Central memory CD8-positive, alpha-beta T cell (primary cell): Measurements from ENCODE around the gene CPNE4.

ENCODE experiments used
- ATAC-seq: fragments of 150-1000 bp; cut with Tn5 transposase; replicated peaks from 2 replicates; pipeline ENCODE4 v1.10.0; 2022; ENCODE audit warnings: mild to moderate bottlenecking, moderate FRiP score, moderate number of reproducible peaks; ENCODE audit not compliant: poor library complexity, severe bottlenecking; ENCODE audit errors: extremely low read depth
- DNase-seq, 2 donors: peaks; one replicate each; pipeline ENCODE4 v3.0.0; 2021; ENCODE audit warnings: low spot score in 2 of 2
- H3K27ac Mint-ChIP-seq: one replicate; pipeline ENCODE4 v1.8.0; 2022; ENCODE audit warnings: low read depth, mild to moderate bottlenecking, moderate library complexity, mixed read lengths
- H3K27me3 Mint-ChIP-seq: one replicate; pipeline ENCODE4 v1.8.0; 2022; ENCODE audit warnings: mixed read lengths
- H3K36me3 Mint-ChIP-seq: one replicate; pipeline ENCODE4 v1.8.0; 2022; ENCODE audit warnings: mild to moderate bottlenecking, moderate library complexity, mixed read lengths; ENCODE audit not compliant: insufficient read depth
- H3K4me1 Mint-ChIP-seq: one replicate; pipeline ENCODE4 v1.8.0; 2022; ENCODE audit warnings: mixed read lengths
- H3K4me3 Mint-ChIP-seq: one replicate; pipeline ENCODE4 v1.8.0; 2022; ENCODE audit warnings: mild to moderate bottlenecking, moderate library complexity, mixed read lengths
- H3K9me3 Mint-ChIP-seq: one replicate; pipeline ENCODE4 v1.8.0; 2022; ENCODE audit warnings: mixed read lengths

Gene CPNE4

DNA sequence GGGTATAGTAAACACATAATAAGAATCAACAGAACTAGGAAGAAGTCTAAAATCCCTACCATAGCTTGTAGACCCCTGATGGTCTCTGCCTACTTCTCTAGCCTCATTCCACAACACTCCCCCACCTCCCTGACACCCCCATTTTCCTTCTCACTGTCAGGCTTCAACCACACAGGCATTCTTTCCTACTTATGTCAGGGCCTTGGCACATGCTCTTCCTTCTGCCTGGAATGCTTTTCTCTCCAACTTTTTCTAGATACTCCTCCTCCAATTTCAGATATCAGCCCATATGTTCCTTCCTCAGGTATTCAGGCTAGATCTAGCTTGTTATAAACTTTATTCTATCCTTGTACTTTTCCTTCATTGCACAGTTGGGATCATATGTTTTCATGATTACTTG lies 426.1 kb downstream of the CPNE4 start:
- ATAC-seq = no peak
- H3K27me3 Mint-ChIP-seq = peaks cover 10% of the 10 kb centered on the region
- H3K4me3 Mint-ChIP-seq = no peak overlapping the region
- H3K36me3 Mint-ChIP-seq = no peaks in the 10 kb centered on the region
- H3K27ac Mint-ChIP-seq = no peak overlapping the region
- H3K9me3 Mint-ChIP-seq = no peaks in the 10 kb centered on the region
- H3K4me1 Mint-ChIP-seq = no peaks in the 10 kb centered on the region
- DNase-seq = no peak

- Mint-ChIP-seq H3K9me3 (no peaks in the 10 kb centered on the region), H3K27me3 (peaks cover 10% of the 10 kb centered on the region)
Measured at GRCh38 chr3:131608296-131608695, 426.5 kb downstream of the CPNE4 start.

DNA sequence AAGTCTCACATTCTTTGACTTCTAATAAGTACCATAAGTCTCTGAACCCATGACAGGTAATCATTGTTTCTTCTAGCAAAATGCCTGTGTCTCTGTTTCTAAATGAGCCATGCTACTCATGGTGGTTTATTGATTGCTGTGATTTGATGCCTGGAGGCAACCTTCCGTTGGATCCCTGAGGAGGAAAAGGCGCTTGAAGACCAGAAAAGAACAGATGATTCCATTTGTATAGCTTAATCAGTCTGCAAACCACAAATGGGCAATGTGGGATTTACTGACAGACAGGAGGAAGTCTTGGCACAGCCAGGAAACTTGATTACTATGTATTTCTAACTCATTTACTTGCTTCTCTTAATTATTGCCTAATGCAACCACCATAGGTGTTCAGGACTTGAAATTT lies 428.9 kb downstream of the CPNE4 start:
- DNase-seq (no peak), ATAC-seq (no peak)
- no peaks in the 10 kb centered on the region for H3K36me3 Mint-ChIP-seq
- H3K4me3 Mint-ChIP-seq = no peak overlapping the region
- H3K27me3 Mint-ChIP-seq = peaks cover 18% of the 10 kb centered on the region
- no peaks in the 10 kb centered on the region for H3K4me1 Mint-ChIP-seq
- no peak overlapping the region for H3K27ac Mint-ChIP-seq
- H3K9me3 Mint-ChIP-seq = no peaks in the 10 kb centered on the region

More at GRCh38 chr3:131608296-131608695, 426.5 kb downstream of the CPNE4 start:
- Mint-ChIP-seq H3K4me1 (no peaks in the 10 kb centered on the region), H3K27ac (no peak overlapping the region), H3K36me3 (no peaks in the 10 kb centered on the region), H3K4me3 (no peak overlapping the region)
- DNase-seq = no peak
- ATAC-seq = no peak

DNA sequence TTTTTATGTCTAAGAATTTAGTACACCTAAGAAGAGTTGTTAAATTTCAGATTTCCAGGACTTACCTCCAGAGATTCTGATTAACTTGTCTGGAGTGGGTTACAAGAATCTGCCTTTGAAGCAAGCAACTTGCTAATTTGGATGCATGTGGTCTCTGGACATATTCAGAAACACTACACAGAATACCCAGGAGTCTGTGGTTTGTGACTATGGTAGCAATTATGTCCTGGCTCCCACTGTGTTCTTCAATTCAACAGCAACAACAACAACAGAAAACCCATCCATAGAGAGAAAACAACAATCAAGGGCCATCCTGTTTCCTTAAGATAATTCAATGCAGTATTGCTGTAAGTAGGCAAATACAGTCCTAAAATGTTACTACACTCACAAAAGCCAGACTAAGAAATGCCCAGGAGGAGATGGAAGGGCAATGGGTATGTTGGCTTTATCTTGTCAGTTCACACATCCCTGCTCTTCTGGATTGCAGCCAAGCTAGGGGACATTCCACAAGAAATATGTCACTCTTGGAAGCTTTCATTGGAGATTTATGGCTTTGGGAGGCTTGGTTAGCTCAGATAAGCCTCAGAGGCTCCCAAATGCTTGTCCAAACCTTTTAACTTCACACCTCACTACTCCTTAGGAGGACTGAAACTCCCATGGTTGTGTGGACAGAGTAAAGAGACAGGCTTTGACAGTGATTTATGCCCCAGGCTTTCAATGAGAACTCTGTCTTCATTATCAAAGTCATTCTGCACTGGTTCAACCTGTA lies 432.6 kb downstream of the CPNE4 start:
- Mint-ChIP-seq H3K4me3 (no peak overlapping the region), H3K9me3 (no peaks in the 10 kb centered on the region), H3K27me3 (peaks cover 23% of the 10 kb centered on the region), H3K4me1 (no peaks in the 10 kb centered on the region), H3K27ac (no peak overlapping the region), H3K36me3 (no peaks in the 10 kb centered on the region)
- DNase-seq (no peak), ATAC-seq (no peak)

GRCh38 chr3:131597816-131598215 lies 437.0 kb downstream of the CPNE4 start:
- Mint-ChIP-seq H3K27me3 (peaks cover 41% of the 10 kb centered on the region), H3K4me3 (no peak overlapping the region), H3K9me3 (no peaks in the 10 kb centered on the region), H3K4me1 (no peaks in the 10 kb centered on the region), H3K36me3 (no peaks in the 10 kb centered on the region), H3K27ac (no peak overlapping the region)
- no peak for DNase-seq
- ATAC-seq = no peak

DNA sequence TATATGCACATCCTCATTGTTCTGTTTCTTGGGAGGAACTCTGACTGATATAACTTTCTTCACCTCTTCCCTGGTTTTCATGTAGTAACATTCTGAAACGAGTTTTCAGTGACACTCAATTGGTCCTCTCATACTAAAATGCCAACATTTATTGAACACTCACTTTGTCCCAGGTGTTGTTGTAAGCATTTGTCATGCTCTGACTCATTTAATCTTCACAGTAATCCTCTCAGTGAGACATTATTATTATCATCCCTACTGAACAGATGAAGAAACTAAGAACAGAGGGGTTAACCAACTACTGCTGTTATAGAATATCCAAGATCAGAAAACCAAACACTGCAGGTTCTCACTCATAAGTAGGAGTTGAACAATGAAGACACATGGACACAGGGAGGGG lies 437.9 kb downstream of the CPNE4 start:
- Mint-ChIP-seq H3K9me3 (no peaks in the 10 kb centered on the region), H3K4me3 (no peak overlapping the region), H3K4me1 (no peaks in the 10 kb centered on the region), H3K27ac (no peak overlapping the region), H3K36me3 (no peaks in the 10 kb centered on the region), H3K27me3 (peaks cover 36% of the 10 kb centered on the region)
- ATAC-seq = no peak
- DNase-seq = no peak

DNA sequence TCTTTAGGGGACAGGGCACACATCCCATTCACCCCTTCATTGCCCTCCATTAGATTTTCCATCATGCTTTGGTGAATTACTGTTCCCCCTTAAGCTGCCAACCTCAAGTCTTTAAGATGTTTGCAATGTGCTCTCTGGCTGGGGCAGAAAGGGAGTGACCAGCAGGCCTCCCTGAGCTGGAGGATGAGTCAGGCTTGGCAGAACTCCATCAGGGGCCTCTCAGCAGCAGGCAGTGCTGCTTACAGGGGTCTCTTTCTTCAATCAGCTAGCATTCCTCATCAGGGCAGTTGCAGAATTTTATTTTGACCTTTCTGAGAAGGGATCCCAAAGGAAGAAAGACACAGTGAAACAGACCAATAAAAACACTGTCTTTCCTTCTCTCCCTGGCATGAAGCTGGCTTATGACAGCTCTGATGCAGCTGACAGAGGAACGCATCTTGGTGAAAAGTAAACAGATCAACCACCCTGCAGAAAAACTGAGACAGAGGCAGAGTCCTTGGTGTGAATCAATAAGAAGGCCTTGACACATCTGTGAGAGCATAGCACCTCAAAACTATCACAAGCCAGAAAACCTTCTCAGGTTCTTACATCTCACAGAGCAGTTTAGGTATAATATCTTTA lies 443.3 kb downstream of the CPNE4 start:
- DNase-seq = no peak
- no peak overlapping the region for H3K27ac Mint-ChIP-seq
- no peaks in the 10 kb centered on the region for H3K9me3 Mint-ChIP-seq
- no peak for ATAC-seq
- no peaks in the 10 kb centered on the region for H3K4me1 Mint-ChIP-seq
- H3K36me3 Mint-ChIP-seq = no peaks in the 10 kb centered on the region
- no peak overlapping the region for H3K4me3 Mint-ChIP-seq
- peaks cover 41% of the 10 kb centered on the region for H3K27me3 Mint-ChIP-seq

DNA sequence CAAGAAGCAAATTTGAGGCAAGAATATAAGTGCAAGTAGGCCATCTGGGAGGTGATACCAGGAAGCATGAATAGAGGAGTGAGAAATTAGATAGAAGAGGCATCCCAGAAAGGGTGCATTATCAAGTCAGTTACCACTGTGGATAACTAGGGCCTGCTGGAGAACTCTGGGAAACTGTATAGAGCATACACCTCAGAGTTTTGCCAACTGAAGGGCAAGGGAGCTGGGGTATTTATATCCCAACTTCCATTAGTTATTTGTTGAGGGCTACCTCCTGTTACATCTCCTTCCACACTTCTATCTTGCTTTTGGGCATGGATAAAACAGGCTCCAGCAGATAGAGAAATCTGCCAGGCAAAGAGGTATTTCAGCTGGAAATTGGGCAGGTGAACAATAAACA lies 448.5 kb downstream of the CPNE4 start:
- no peaks in the 10 kb centered on the region for H3K4me1 Mint-ChIP-seq
- no peaks in the 10 kb centered on the region for H3K36me3 Mint-ChIP-seq
- no peaks in the 10 kb centered on the region for H3K9me3 Mint-ChIP-seq
- no peak for DNase-seq
- no peak overlapping the region for H3K4me3 Mint-ChIP-seq
- no peak for ATAC-seq
- peaks cover 42% of the 10 kb centered on the region for H3K27me3 Mint-ChIP-seq
- H3K27ac Mint-ChIP-seq = no peak overlapping the region

GRCh38 chr3:131582438-131582837 lies 452.4 kb downstream of the CPNE4 start:
- Mint-ChIP-seq H3K4me1 (no peaks in the 10 kb centered on the region), H3K27me3 (peaks cover 27% of the 10 kb centered on the region), H3K27ac (no peak overlapping the region), H3K4me3 (no peak overlapping the region), H3K9me3 (no peaks in the 10 kb centered on the region), H3K36me3 (no peaks in the 10 kb centered on the region)
- DNase-seq (no peak), ATAC-seq (no peak)

DNA sequence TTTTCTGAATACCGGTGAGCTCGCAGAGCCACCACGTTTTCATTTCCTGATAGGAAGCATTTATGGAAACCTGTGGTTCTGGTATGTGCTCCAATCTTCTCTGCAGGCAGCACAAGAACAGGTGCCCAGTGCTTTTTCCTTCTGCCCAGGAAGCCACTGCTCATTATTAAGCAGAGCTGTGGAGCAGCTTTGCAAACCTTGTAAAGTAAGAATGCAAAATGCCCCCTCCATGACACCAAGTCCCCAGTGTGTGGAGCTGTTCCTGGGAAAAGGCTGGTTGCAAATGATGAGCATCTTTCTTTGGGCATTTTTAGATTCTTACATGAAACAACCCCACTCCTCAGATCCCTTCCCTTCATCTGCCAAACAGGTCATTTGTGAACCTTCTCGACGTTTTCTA lies 466.4 kb downstream of the CPNE4 start:
- Mint-ChIP-seq H3K27me3 (peaks cover 47% of the 10 kb centered on the region), H3K9me3 (no peaks in the 10 kb centered on the region), H3K36me3 (no peaks in the 10 kb centered on the region), H3K4me1 (no peaks in the 10 kb centered on the region), H3K27ac (no peak overlapping the region), H3K4me3 (no peak overlapping the region)
- no peak for ATAC-seq
- no peak for DNase-seq

- DNase-seq = no peak
- no peak overlapping the region for H3K4me3 Mint-ChIP-seq
- no peaks in the 10 kb centered on the region for H3K9me3 Mint-ChIP-seq
- no peak overlapping the region for H3K27ac Mint-ChIP-seq
- no peaks in the 10 kb centered on the region for H3K36me3 Mint-ChIP-seq
- no peaks in the 10 kb centered on the region for H3K4me1 Mint-ChIP-seq
- ATAC-seq = no peak
- H3K27me3 Mint-ChIP-seq = peaks cover 67% of the 10 kb centered on the region
Measured at GRCh38 chr3:131564812-131565211, 470.0 kb downstream of the CPNE4 start.

DNA sequence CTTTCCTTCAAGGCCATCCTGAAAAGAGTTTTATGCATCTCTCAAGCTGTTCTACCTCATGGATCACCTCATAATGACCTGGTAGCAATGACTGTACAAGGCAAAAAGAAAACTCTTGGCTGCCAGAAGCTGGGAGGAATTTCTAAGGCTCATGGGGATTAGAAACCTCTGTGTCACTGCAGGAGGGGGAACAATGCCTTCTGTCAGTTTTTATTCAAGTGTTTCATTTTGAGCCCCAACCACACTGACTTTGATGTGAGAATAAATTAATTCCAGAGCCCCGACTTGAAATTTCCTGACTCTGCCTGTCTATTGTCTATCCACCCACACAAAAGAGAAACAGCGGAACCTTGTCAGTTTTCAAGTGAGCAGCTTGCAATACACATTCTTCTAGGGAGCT lies 473.3 kb downstream of the CPNE4 start:
- DNase-seq = no peak
- Mint-ChIP-seq H3K4me1 (no peaks in the 10 kb centered on the region), H3K27ac (no peak overlapping the region), H3K9me3 (no peaks in the 10 kb centered on the region), H3K4me3 (no peak overlapping the region), H3K36me3 (no peaks in the 10 kb centered on the region), H3K27me3 (peaks cover 84% of the 10 kb centered on the region)
- ATAC-seq = no peak

- Mint-ChIP-seq H3K27ac (no peak overlapping the region), H3K9me3 (no peaks in the 10 kb centered on the region), H3K27me3 (peaks cover 77% of the 10 kb centered on the region), H3K36me3 (no peaks in the 10 kb centered on the region), H3K4me1 (no peaks in the 10 kb centered on the region), H3K4me3 (no peak overlapping the region)
- ATAC-seq (no peak), DNase-seq (no peak)
Measured at GRCh38 chr3:131560795-131561194, 474.0 kb downstream of the CPNE4 start.
